SHP77 (cell line): ENCODE data around the gene PKD2.

Experiments used
- DNase-seq, 2 experiments: peaks; one replicate each; lab custom pipeline; 2025; lab: John Stamatoyannopoulos, UW

The PKD2 gene

GRCh38 chr4:88027611-88028608, 20.5 kb downstream of the PKD2 start:
- no peak for DNase-seq

GRCh38 chr4:88028946-88029345, 21.5 kb downstream of the PKD2 start:
- no peak for DNase-seq

- DNase-seq: no peak
Measured at GRCh38 chr4:88029556-88029955, 22.1 kb downstream of the PKD2 start.

- no peak for DNase-seq
Measured at GRCh38 chr4:88030565-88031310, 23.3 kb downstream of the PKD2 start.

- peak; percentile 26 to 33 for DNase-seq
Measured at GRCh38 chr4:88033309-88033708, 25.9 kb downstream of the PKD2 start.

GRCh38 chr4:88035292-88035691, 27.9 kb downstream of the PKD2 start:
- DNase-seq: no peak

- no peak for DNase-seq
Measured at GRCh38 chr4:88037447-88037846, 30.0 kb downstream of the PKD2 start.

- DNase-seq: no peak
Measured at GRCh38 chr4:88037936-88038335, 30.5 kb downstream of the PKD2 start.

GRCh38 chr4:88040707-88041106, 33.3 kb downstream of the PKD2 start:
- no peak for DNase-seq

- DNase-seq: no peak
Measured at GRCh38 chr4:88041626-88042025, 34.2 kb downstream of the PKD2 start.

- DNase-seq: no peak
Measured at GRCh38 chr4:88043001-88043400, 35.6 kb downstream of the PKD2 start.

GRCh38 chr4:88043586-88044340, 36.3 kb downstream of the PKD2 start:
- DNase-seq: no peak

GRCh38 chr4:88045021-88045420, 37.6 kb downstream of the PKD2 start:
- no peak for DNase-seq

- DNase-seq: no peak
Measured at GRCh38 chr4:88054229-88054628, 46.8 kb downstream of the PKD2 start.

GRCh38 chr4:88054901-88055300, 47.5 kb downstream of the PKD2 start:
- DNase-seq: peak; percentile 12 to 24

GRCh38 chr4:88058295-88058694, 50.9 kb downstream of the PKD2 start:
- DNase-seq: no peak

- no peak for DNase-seq
Measured at GRCh38 chr4:88059766-88060165, 52.3 kb downstream of the PKD2 start.

- no peak for DNase-seq
Measured at GRCh38 chr4:88060431-88060830, 53.0 kb downstream of the PKD2 start.

- DNase-seq: no peak
Measured at GRCh38 chr4:88062311-88062710, 54.9 kb downstream of the PKD2 start.

GRCh38 chr4:88062843-88063242, 55.4 kb downstream of the PKD2 start:
- no peak for DNase-seq

- no peak for DNase-seq
Measured at GRCh38 chr4:88063634-88064296, 56.3 kb downstream of the PKD2 start.

- DNase-seq: no peak
Measured at GRCh38 chr4:88064410-88064809, 57.0 kb downstream of the PKD2 start.
